Immature natural killer cell (primary cell): ENCODE data around the gene MC3R. TPM values are rescaled to one million over a fixed set of nuclear protein-coding genes. Genes with fewer than 3 reads are reported as not detected.

Source experiments
- DNase-seq, 3 donors: peaks; one replicate each; pipeline ENCODE4 v3.0.0; 2022; ENCODE audit warnings: mixed read lengths in 1 of 3
- H3K27ac Mint-ChIP-seq, 6 donors: one replicate each; pipeline ENCODE4 v1.8.0; 2020; ENCODE audit warnings: mixed read lengths in 6 of 6, mild to moderate bottlenecking in 5 of 6, inconsistent platforms in 4 of 6, moderate library complexity in 3 of 6
- H3K27me3 Mint-ChIP-seq, 3 donors: one replicate each; pipeline ENCODE4 v1.8.0; 2020 to 2021; ENCODE audit warnings: low read depth in 3 of 3, mild to moderate bottlenecking in 3 of 3, mixed read lengths in 3 of 3, moderate library complexity in 3 of 3, inconsistent platforms in 1 of 3
- H3K36me3 Mint-ChIP-seq, 3 donors: one replicate each; pipeline ENCODE4 v1.8.0; 2020; ENCODE audit warnings: mixed read lengths in 3 of 3, inconsistent platforms in 2 of 3, mild to moderate bottlenecking in 2 of 3
- H3K4me1 Mint-ChIP-seq, 2 donors: one replicate each; pipeline ENCODE4 v1.8.0; 2020; ENCODE audit warnings: inconsistent platforms in 2 of 2, mild to moderate bottlenecking in 2 of 2, mixed read lengths in 2 of 2, moderate library complexity in 1 of 2
- H3K4me3 Mint-ChIP-seq, 5 donors: one replicate each; pipeline ENCODE4 v1.8.0; 2020; ENCODE audit warnings: mild to moderate bottlenecking in 5 of 5, mixed read lengths in 5 of 5, inconsistent platforms in 3 of 5, moderate library complexity in 3 of 5
- H3K9me3 Mint-ChIP-seq, 6 donors: one replicate each; pipeline ENCODE4 v1.8.0; 2020; ENCODE audit warnings: mild to moderate bottlenecking in 6 of 6, mixed read lengths in 6 of 6, inconsistent platforms in 4 of 6, moderate library complexity in 3 of 6
- polyA plus RNA-seq, 3 donors: library from polyadenylated mRNA; unstranded; fragments of 300-500 nt; fragmentation: Illumina TruSeq; gene quantifications; one replicate each; pipeline ENCODE4 v1.2.3, GENCODE V29; 2021

Gene MC3R
- polyA plus RNA-seq, 3 donors from 2014 or later = not detected

DNA sequence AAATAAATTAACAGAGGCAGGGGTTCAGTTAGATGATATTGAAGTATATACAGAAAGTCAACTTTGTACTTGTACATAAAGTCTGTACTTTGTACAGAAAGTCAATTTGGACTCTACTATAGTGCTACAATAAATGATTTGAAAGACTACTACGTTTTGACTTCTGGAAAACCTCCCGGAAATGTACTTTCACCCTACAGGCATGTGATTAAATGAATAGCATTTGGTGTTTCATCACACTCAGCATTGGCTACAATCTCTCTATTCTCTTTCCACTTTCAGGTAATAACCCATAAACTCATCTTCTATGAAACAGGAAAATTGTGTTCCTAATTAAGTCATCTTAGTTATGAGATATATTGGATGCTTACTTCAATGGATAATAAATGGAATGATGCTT, 25.6 kb upstream of the MC3R start:
- Mint-ChIP-seq H3K4me1 (no peaks in the 10 kb centered on the region), H3K27ac (no peak overlapping the region)

GRCh38 chr20:56223352-56223751, 25.2 kb upstream of the MC3R start:
- H3K9me3 Mint-ChIP-seq = peaks cover 0 to 12% (median 2%) of the 10 kb centered on the region in 6 donors
- H3K27ac Mint-ChIP-seq = no peak overlapping the region
- DNase-seq = no peak
- no peaks in the 10 kb centered on the region for H3K4me1 Mint-ChIP-seq
- H3K4me3 Mint-ChIP-seq = no peak overlapping the region
- peaks cover 4 to 14% (median 4%) of the 10 kb centered on the region in 3 donors for H3K27me3 Mint-ChIP-seq
- H3K36me3 Mint-ChIP-seq = peaks cover 0 to 4% (median 0%) of the 10 kb centered on the region in 3 donors

More for the DNA sequence above, 25.6 kb upstream of the MC3R start:
- Mint-ChIP-seq H3K9me3 (peaks cover 0 to 12% (median 2%) of the 10 kb centered on the region in 6 donors), H3K36me3 (peaks cover 0 to 4% (median 0%) of the 10 kb centered on the region in 3 donors), H3K27me3 (peaks cover 4 to 14% (median 4%) of the 10 kb centered on the region in 3 donors), H3K4me3 (no peak overlapping the region)
- no peak for DNase-seq

DNA sequence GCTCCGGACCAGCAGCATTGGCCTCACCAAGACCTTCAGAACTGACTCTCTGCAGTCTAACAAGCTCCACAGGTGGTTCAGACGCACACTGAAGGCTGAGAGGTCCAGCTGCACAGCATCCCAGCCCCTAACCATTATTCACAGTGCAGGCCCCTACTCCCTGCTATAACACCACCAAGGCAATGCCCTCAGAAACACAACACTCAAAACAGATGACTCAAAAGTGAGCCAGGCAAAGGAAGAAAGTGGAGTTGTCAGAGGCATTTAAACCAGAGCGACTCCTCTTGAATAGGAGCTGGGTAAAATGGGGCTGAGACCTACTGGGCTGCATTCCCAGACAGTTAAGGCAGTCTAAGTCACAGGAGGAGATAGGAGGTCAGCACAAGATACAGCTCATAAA, 20.5 kb upstream of the MC3R start:
- no peak overlapping the region for H3K27ac Mint-ChIP-seq
- no peaks in the 10 kb centered on the region for H3K36me3 Mint-ChIP-seq
- DNase-seq = no peak
- H3K4me3 Mint-ChIP-seq = no peak overlapping the region
- H3K27me3 Mint-ChIP-seq = peaks cover 0 to 6% (median 2%) of the 10 kb centered on the region in 3 donors
- peaks cover 0 to 3% (median 0%) of the 10 kb centered on the region in 6 donors for H3K9me3 Mint-ChIP-seq
- H3K4me1 Mint-ChIP-seq = no peaks in the 10 kb centered on the region

DNA sequence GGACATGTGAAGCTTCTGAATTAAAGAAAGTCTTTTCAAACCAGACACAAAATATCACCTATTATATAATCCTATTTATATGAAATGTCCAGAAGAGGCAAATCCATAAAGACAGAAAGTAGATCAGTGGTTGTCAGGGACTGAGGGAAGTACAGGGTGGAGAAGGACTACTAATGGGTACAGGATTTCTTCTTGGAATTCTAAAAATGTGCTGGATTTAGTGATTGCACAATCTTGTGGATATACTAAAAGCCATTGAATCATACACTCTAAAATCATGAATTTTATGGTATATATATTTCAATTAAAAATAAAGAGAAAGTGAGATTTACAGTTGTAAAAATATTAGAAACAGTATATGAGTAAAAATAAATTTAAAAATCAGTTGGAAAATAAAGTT, 18.7 kb upstream of the MC3R start:
- peaks cover 0 to 10% (median 4%) of the 10 kb centered on the region in 6 donors for H3K9me3 Mint-ChIP-seq
- H3K27ac Mint-ChIP-seq = no peak overlapping the region

GRCh38 chr20:56234110-56234509, 14.4 kb upstream of the MC3R start:
- no peak for DNase-seq
- peaks cover 3 to 6% (median 4%) of the 10 kb centered on the region in 3 donors for H3K27me3 Mint-ChIP-seq
- H3K4me3 Mint-ChIP-seq = no peak overlapping the region
- H3K27ac Mint-ChIP-seq = no peak overlapping the region
- peaks cover 2 to 20% (median 7%) of the 10 kb centered on the region in 6 donors for H3K9me3 Mint-ChIP-seq
- H3K36me3 Mint-ChIP-seq = peaks cover 0 to 6% (median 0%) of the 10 kb centered on the region in 3 donors
- no peaks in the 10 kb centered on the region for H3K4me1 Mint-ChIP-seq

More for the DNA sequence above, 18.7 kb upstream of the MC3R start:
- Mint-ChIP-seq H3K27me3 (peaks cover 1 to 8% (median 2%) of the 10 kb centered on the region in 3 donors), H3K4me3 (no peak overlapping the region), H3K4me1 (no peaks in the 10 kb centered on the region), H3K36me3 (no peaks in the 10 kb centered on the region)
- DNase-seq = no peak

DNA sequence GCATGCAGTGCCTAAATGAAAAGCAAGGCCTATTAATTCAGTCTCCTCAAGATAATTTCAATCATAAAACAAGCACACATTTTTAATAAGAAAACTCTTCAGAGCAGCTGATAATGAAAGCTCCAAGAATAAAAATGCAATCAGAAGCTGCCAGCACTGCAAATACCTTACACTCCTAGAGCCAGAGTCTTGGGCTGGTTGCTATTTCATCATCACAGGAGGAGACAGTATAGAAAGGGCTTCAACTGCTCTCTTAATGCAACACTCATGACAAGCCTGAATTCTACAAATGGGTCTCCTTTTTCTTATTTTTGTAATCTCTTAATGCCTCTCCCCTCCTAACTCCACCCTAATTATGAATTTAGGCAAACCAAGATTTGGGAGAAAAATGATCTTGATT, 11.2 kb upstream of the MC3R start:
- Mint-ChIP-seq H3K4me1 (no peaks in the 10 kb centered on the region), H3K27me3 (peaks cover 4 to 5% (median 5%) of the 10 kb centered on the region in 3 donors), H3K27ac (no peak overlapping the region), H3K9me3 (peaks cover 2 to 20% (median 7%) of the 10 kb centered on the region in 6 donors), H3K4me3 (no peak overlapping the region), H3K36me3 (peaks cover 0 to 6% (median 0%) of the 10 kb centered on the region in 3 donors)
- DNase-seq = no peak

- Mint-ChIP-seq H3K9me3 (no peaks in the 10 kb centered on the region), H3K27ac (no peak overlapping the region), H3K4me1 (no peaks in the 10 kb centered on the region), H3K36me3 (no peaks in the 10 kb centered on the region), H3K27me3 (peaks cover 0 to 13% (median 4%) of the 10 kb centered on the region in 3 donors), H3K4me3 (no peak overlapping the region)
- DNase-seq = no peak
These were observed 4.3 kb upstream of the MC3R start for GRCh38 chr20:56244259-56244658.

DNA sequence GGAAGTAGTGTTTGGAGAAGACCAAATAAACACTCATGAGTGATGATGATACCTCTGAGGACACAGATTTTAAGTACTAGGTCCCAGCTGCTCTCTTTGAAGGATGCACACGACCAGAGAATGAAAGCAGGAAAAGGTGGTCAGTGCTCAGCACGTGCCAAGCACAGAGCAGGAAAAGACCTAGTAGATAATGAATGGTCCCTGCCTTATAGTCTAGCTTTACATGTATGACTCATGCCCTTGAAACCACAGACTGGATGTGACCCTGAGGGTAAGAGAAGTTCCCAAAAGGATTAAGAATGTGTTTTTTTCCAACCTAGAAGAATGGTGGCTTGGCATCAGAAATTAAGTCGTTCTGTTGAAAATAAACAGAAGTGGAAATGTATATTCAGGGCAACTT, 2.8 kb upstream of the MC3R start:
- H3K9me3 Mint-ChIP-seq = no peaks in the 10 kb centered on the region
- peaks cover 0 to 13% (median 6%) of the 10 kb centered on the region in 3 donors for H3K27me3 Mint-ChIP-seq
- H3K4me1 Mint-ChIP-seq = no peaks in the 10 kb centered on the region
- no peak overlapping the region for H3K27ac Mint-ChIP-seq
- H3K36me3 Mint-ChIP-seq = no peaks in the 10 kb centered on the region
- H3K4me3 Mint-ChIP-seq = no peak overlapping the region
- DNase-seq = no peak

DNA sequence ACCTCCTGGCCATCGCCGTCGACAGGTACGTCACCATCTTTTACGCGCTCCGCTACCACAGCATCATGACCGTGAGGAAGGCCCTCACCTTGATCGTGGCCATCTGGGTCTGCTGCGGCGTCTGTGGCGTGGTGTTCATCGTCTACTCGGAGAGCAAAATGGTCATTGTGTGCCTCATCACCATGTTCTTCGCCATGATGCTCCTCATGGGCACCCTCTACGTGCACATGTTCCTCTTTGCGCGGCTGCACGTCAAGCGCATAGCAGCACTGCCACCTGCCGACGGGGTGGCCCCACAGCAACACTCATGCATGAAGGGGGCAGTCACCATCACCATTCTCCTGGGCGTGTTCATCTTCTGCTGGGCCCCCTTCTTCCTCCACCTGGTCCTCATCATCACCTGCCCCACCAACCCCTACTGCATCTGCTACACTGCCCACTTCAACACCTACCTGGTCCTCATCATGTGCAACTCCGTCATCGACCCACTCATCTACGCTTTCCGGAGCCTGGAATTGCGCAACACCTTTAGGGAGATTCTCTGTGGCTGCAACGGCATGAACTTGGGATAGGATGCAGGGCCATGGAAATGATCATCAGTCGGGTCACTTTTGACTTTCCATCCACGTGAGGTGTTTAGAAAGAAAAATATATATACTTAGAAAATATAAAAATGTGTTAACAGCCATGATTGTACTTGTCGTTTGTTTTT, 868 bp downstream of the MC3R start:
- no peaks in the 10 kb centered on the region for H3K4me1 Mint-ChIP-seq
- H3K27me3 Mint-ChIP-seq = peaks cover 0 to 14% (median 8%) of the 10 kb centered on the region in 3 donors
- no peaks in the 10 kb centered on the region for H3K9me3 Mint-ChIP-seq
- no peak overlapping the region for H3K4me3 Mint-ChIP-seq
- DNase-seq = no peak
- H3K36me3 Mint-ChIP-seq = no peaks in the 10 kb centered on the region
- H3K27ac Mint-ChIP-seq = no peak overlapping the region

GRCh38 chr20:56249956-56250355, 1.4 kb downstream of the MC3R start:
- Mint-ChIP-seq H3K36me3 (no peaks in the 10 kb centered on the region), H3K27me3 (peaks cover 0 to 14% (median 8%) of the 10 kb centered on the region in 3 donors), H3K9me3 (no peaks in the 10 kb centered on the region)

DNA sequence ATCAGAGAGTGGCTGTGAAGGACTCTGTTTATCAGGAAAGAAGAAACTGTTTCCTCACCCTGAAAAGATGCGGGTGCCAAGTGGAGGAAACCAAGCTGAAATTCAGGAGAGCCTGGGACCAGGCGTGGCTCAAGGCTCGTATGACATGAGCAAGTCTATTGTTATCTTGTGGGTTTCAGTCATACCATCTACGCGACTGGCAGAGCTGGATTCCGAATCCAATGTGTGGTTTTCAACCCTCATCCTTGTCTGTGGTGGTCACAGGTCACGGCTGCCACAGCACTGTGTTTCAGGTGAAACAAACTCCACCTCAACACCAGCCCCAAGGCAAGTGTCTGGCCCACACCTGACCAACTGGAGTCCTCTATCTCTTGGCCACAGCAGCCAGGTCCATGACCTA, 9.1 kb downstream of the MC3R start:
- H3K4me3 Mint-ChIP-seq = no peak overlapping the region
- no peak overlapping the region for H3K27ac Mint-ChIP-seq
- no peaks in the 10 kb centered on the region for H3K9me3 Mint-ChIP-seq
- H3K4me1 Mint-ChIP-seq = no peaks in the 10 kb centered on the region
- no peaks in the 10 kb centered on the region for H3K36me3 Mint-ChIP-seq
- DNase-seq = no peak
- H3K27me3 Mint-ChIP-seq = peaks cover 2 to 5% (median 5%) of the 10 kb centered on the region in 3 donors

More at GRCh38 chr20:56249956-56250355, 1.4 kb downstream of the MC3R start:
- DNase-seq = no peak
- H3K27ac Mint-ChIP-seq = no peak overlapping the region
- no peak overlapping the region for H3K4me3 Mint-ChIP-seq
- no peaks in the 10 kb centered on the region for H3K4me1 Mint-ChIP-seq

GRCh38 chr20:56259948-56260347, 11.4 kb downstream of the MC3R start:
- no peak for DNase-seq
- Mint-ChIP-seq H3K9me3 (no peaks in the 10 kb centered on the region), H3K4me1 (no peaks in the 10 kb centered on the region), H3K27ac (no peak overlapping the region), H3K36me3 (no peaks in the 10 kb centered on the region), H3K4me3 (no peak overlapping the region), H3K27me3 (peaks cover 2 to 5% (median 4%) of the 10 kb centered on the region in 3 donors)

DNA sequence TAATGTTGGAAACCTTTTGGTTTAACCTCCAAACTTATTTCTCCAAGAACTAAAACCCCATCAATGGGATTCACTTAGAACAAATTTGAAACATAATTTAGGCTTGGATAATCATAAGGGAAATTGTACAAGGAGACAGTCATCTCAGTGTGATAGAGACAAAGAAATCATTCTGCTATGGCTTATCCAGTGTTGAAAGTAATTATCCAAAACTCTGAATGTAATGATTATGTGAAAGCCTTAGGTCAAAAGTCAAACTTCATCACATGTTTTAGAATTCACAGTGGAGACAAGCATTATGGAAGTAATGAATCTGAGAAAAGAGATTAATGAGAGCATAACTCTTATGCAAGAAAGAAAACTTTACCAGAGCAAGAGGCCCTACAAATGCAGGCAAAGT, 20.0 kb downstream of the MC3R start:
- no peaks in the 10 kb centered on the region for H3K4me1 Mint-ChIP-seq
- no peaks in the 10 kb centered on the region for H3K9me3 Mint-ChIP-seq
- DNase-seq = no peak
- H3K27me3 Mint-ChIP-seq = peaks cover 1 to 7% (median 2%) of the 10 kb centered on the region in 3 donors
- no peak overlapping the region for H3K27ac Mint-ChIP-seq
- no peaks in the 10 kb centered on the region for H3K36me3 Mint-ChIP-seq
- H3K4me3 Mint-ChIP-seq = no peak overlapping the region

GRCh38 chr20:56271974-56272373, 23.4 kb downstream of the MC3R start:
- H3K27me3 Mint-ChIP-seq = peaks cover 0 to 3% (median 1%) of the 10 kb centered on the region in 3 donors
- H3K4me3 Mint-ChIP-seq = no peak overlapping the region
- H3K36me3 Mint-ChIP-seq = no peaks in the 10 kb centered on the region
- H3K4me1 Mint-ChIP-seq = no peaks in the 10 kb centered on the region
- no peak for DNase-seq
- H3K27ac Mint-ChIP-seq = no peak overlapping the region
- H3K9me3 Mint-ChIP-seq = no peaks in the 10 kb centered on the region

DNA sequence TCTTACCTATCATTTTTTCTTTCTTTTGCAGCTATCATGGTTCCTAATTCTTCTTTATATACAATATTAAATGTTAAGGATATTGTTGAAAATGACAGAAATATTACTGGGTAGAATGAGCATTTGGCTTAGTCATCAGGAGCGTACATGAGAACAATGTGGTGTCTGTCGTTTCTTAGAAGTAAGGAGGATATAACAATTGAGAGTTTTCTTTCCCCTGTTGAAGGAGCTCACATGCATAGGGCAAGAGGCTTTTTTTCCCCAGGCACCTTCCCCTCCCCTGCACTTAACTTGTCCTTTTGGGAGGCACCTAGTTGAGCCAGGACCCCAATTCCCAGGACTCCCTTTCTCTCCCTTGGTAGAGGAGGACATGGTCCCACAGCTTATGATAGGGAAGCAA, 25.0 kb downstream of the MC3R start:
- Mint-ChIP-seq H3K36me3 (no peaks in the 10 kb centered on the region), H3K27ac (no peak overlapping the region), H3K4me1 (no peaks in the 10 kb centered on the region), H3K27me3 (peaks cover 0 to 3% (median 1%) of the 10 kb centered on the region in 3 donors), H3K9me3 (no peaks in the 10 kb centered on the region), H3K4me3 (no peak overlapping the region)
- DNase-seq = no peak
